Measurements from ENCODE around the gene GNG13. TPM values are rescaled to one million over a fixed set of nuclear protein-coding genes. Genes with fewer than 3 reads are reported as not detected.

Gene GNG13
- total and polyA plus RNA-seq, 2 experiments from 2014 or later = 0.29 TPM; not detected in 1

GRCh38 chr16:818592-818991, 18.1 kb upstream of the GNG13 start (continued):
- TF ChIP-seq ZNF462 (CRISPR knock-in tag; IDR thresholded peaks at IDR 0.05) (no peak), POLR2AphosphoS5 (IDR thresholded peaks at IDR 0.05; ENCODE audit: low read depth) (no peak), CREB1 (CRISPR knock-in tag; IDR thresholded peaks at IDR 0.05; ENCODE audit: low read depth) (no peak), EZH2phosphoT487 (IDR thresholded peaks at IDR 0.05; ENCODE audit: unreplicated experiment) (no peak)

GRCh38 chr16:818132-818531, 17.6 kb upstream of the GNG13 start:
- no peaks in the 10 kb centered on the region for H3K36me3 Mint-ChIP-seq (ENCODE audit: low read depth)
- TF ChIP-seq EZH2phosphoT487 (IDR thresholded peaks at IDR 0.05; ENCODE audit: unreplicated experiment) (no peak), JUNB (IDR thresholded peaks at IDR 0.05; ENCODE audit: unreplicated experiment) (no peak), STAT1 (IDR thresholded peaks at IDR 0.05; ENCODE audit: unreplicated experiment) (no peak), CTCF (conservative IDR thresholded peaks at IDR 0.05; ENCODE audit: low read depth in 2 of 2) (no peak), EZH2 (IDR thresholded peaks at IDR 0.05; ENCODE audit: low read depth, unreplicated experiment) (no peak), ETS1 (IDR thresholded peaks at IDR 0.05) (no peak), CREB1 (CRISPR knock-in tag; IDR thresholded peaks at IDR 0.05; ENCODE audit: low read depth) (no peak), NANOG (IDR thresholded peaks at IDR 0.05; ENCODE audit: borderline replicate concordance) (no peak), POLR2AphosphoS5 (IDR thresholded peaks at IDR 0.05; ENCODE audit: low read depth) (no peak)

More at GRCh38 chr16:818132-818531, 17.6 kb upstream of the GNG13 start:
- DNase-seq (ENCODE audit: low spot score) (no peak), ATAC-seq (no peak)
- no peaks in the 10 kb centered on the region for H4K20me1 ChIP-seq (replicated peaks; ENCODE audit: insufficient read depth)
- Mint-ChIP-seq H3K27ac (no peak overlapping the region), H3K4me1 (peaks cover 2% of the 10 kb centered on the region), H3K27me3 (ENCODE audit: insufficient read depth, low read depth, poor library complexity) (peaks cover 3% of the 10 kb centered on the region), H3K4me3 (no peak overlapping the region), H3K9me3 (no peaks in the 10 kb centered on the region)
- no peak overlapping the region for H3K27ac ChIP-seq (ENCODE audit: low read depth)
- no peaks in the 10 kb centered on the region for H3K79me2 ChIP-seq (replicated peaks; ENCODE audit: insufficient read depth)
- no peaks in the 10 kb centered on the region for H3K27me3 ChIP-seq (ENCODE audit: insufficient read depth)
- H3K4me3 ChIP-seq = no peak overlapping the region
- no peaks in the 10 kb centered on the region for H3K9me2 ChIP-seq (ENCODE audit: insufficient read depth)
- no peaks in the 10 kb centered on the region for H3F3A ChIP-seq (replicated peaks; ENCODE audit: low read depth)
- no peak overlapping the region for H2AFZ ChIP-seq
- H3K4me1 ChIP-seq (ENCODE audit: insufficient read depth) = no peaks in the 10 kb centered on the region
- no peaks in the 10 kb centered on the region for H3K36me3 ChIP-seq (ENCODE audit: insufficient read depth)
- no peak overlapping the region for H3K4me2 ChIP-seq
